Nephron (organoid): Measurements from ENCODE around the gene VAT1.
A peak's percentile ranks its signal among the peaks of the same experiment; 100 is the strongest.

Experiments
- H3K27ac Mint-ChIP-seq, 3 experiments: 2 replicates each; pipeline ENCODE4 v1.8.0; 2020; ENCODE audit warnings: mixed read lengths in 3 of 3, mild to moderate bottlenecking in 2 of 3, moderate library complexity in 1 of 3
- H3K27me3 Mint-ChIP-seq: 2 replicates; pipeline ENCODE4 v1.8.0; 2021; ENCODE audit warnings: low read depth, mild to moderate bottlenecking, moderate library complexity, mixed read lengths
- H3K36me3 Mint-ChIP-seq: 2 replicates; pipeline ENCODE4 v1.8.0; 2020; ENCODE audit warnings: low read depth, mixed read lengths
- H3K4me1 Mint-ChIP-seq: 2 replicates; pipeline ENCODE4 v1.8.0; 2020; ENCODE audit warnings: mixed read lengths
- H3K4me3 Mint-ChIP-seq, 3 experiments: 2 replicates each; pipeline ENCODE4 v1.8.0; 2020; ENCODE audit warnings: mild to moderate bottlenecking in 3 of 3, mixed read lengths in 3 of 3, moderate library complexity in 2 of 3
- H3K9me3 Mint-ChIP-seq: 2 replicates; pipeline ENCODE4 v1.8.0; 2020; ENCODE audit warnings: mixed read lengths
- CTCF ChIP-seq, 3 experiments: fragments of 200-600 bp; sonication (generic); IDR thresholded peaks; one replicate each; pipeline ENCODE4 v1.5.0; 2021; ENCODE audit warnings: antibody characterized with exemption in 3 of 3; ENCODE audit not compliant: unreplicated experiment in 3 of 3

Gene VAT1

GRCh38 chr17:43021741-43022512 lies at the start of gene VAT1:
Gene VAT1 (minus strand): TSS chr17:43022385. CDS start chr17:43022322, 63 bp downstream.
- Mint-ChIP-seq H3K27ac (peak within 1 kb of the TSS; percentile 79 to 91 (median 86)), H3K36me3 (peaks cover 9% of the 10 kb centered on the region), H3K4me1 (peaks cover 35% of the 10 kb centered on the region), H3K9me3 (no peaks in the 10 kb centered on the region), H3K27me3 (no peaks in the 10 kb centered on the region), H3K4me3 (peak within 1 kb of the TSS; percentile 93 to 95 (median 95))
- TF ChIP-seq CTCF (IDR thresholded peaks at IDR 0.05; ENCODE audit: unreplicated experiment in 3 of 3), result no peak

GRCh38 chr17:43070872-43071271 lies 48.7 kb upstream of the VAT1 start:
- Mint-ChIP-seq H3K9me3 (no peaks in the 10 kb centered on the region), H3K4me3 (no peak overlapping the region), H3K27me3 (no peaks in the 10 kb centered on the region), H3K27ac (no peak overlapping the region), H3K4me1 (no peaks in the 10 kb centered on the region), H3K36me3 (peaks cover 6% of the 10 kb centered on the region)
- TF ChIP-seq CTCF (IDR thresholded peaks at IDR 0.05; ENCODE audit: unreplicated experiment in 3 of 3), result no peak

- no peaks in the 10 kb centered on the region for H3K27me3 Mint-ChIP-seq
- no peak overlapping the region for H3K27ac Mint-ChIP-seq
- H3K4me1 Mint-ChIP-seq, result no peaks in the 10 kb centered on the region
- H3K4me3 Mint-ChIP-seq, result no peak overlapping the region
- H3K9me3 Mint-ChIP-seq, result no peaks in the 10 kb centered on the region
- no peak for TF ChIP-seq CTCF (IDR thresholded peaks at IDR 0.05; ENCODE audit: unreplicated experiment in 3 of 3)
- peaks cover 9% of the 10 kb centered on the region for H3K36me3 Mint-ChIP-seq
Observed at GRCh38 chr17:43070257-43070656, 48.1 kb upstream of the VAT1 start.

- Mint-ChIP-seq H3K9me3 (no peaks in the 10 kb centered on the region), H3K36me3 (peaks cover 9% of the 10 kb centered on the region), H3K27me3 (no peaks in the 10 kb centered on the region), H3K4me3 (no peak overlapping the region), H3K4me1 (no peaks in the 10 kb centered on the region), H3K27ac (no peak overlapping the region)
- no peak for TF ChIP-seq CTCF (IDR thresholded peaks at IDR 0.05; ENCODE audit: unreplicated experiment in 3 of 3)
Observed at GRCh38 chr17:43069368-43069898, 47.2 kb upstream of the VAT1 start.

DNA sequence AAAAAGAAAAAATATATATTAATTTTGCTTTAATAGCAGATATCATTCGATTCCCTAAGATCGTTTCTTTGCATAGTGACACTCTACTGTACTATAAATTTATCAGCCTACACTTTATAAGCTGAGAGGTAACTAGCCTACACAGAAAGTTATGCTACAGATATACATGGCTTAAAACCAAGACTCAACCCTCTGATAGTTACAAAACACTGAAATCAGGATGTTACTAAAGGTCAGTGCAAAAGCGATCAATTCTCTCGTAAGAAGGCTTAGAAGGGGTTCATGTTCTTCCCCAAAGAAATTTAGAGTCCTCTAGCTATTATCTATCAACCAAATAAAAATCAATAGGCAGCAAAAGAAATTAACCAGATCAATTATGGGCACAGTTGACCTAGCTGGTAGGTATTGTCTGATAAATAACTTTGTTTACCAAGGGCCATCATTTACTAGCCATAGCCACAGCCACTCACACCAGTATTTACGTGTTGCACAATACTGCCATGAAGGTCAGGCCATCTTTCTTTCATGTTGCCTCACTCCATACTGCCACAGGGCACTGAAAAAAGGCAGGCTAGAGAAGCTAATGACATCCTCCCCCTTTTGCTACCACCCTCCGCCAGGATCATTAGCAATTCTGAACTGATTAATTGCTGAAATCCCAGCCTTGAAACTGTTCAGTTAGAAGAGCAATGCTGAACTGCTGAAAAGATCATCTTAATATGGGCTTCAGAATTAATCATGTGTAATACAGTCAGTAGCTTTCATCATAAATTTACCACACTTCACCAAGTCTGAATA lies 46.6 kb upstream of the VAT1 start:
- Mint-ChIP-seq H3K4me3 (no peak overlapping the region), H3K27me3 (no peaks in the 10 kb centered on the region), H3K27ac (no peak overlapping the region), H3K4me1 (no peaks in the 10 kb centered on the region), H3K9me3 (no peaks in the 10 kb centered on the region), H3K36me3 (peaks cover 9% of the 10 kb centered on the region)
- no peak for TF ChIP-seq CTCF (IDR thresholded peaks at IDR 0.05; ENCODE audit: unreplicated experiment in 3 of 3)
